HL-60 (cell line): ENCODE measurements around the gene DLK1.

Experiments used
- DNase-seq, 2 experiments: peaks; one replicate each; pipeline ENCODE4 v3.0.0-alpha.2; 2010 to 2020; ENCODE audit warnings: low read depth in 1 of 2, low spot score in 1 of 2
- H3K27ac ChIP-seq: fragments of 250-450 bp; sonication (Bioruptor Pico); replicated peaks from 2 replicates; pipeline ENCODE4 v1.5.1; 2020; ENCODE audit warnings: mild to moderate bottlenecking, moderate library complexity
- H3K27me3 ChIP-seq: fragments of 250-450 bp; sonication (Bioruptor Pico); 2 replicates; pipeline ENCODE4 v1.5.1; 2021; ENCODE audit warnings: mild to moderate bottlenecking, moderate library complexity; ENCODE audit not compliant: insufficient read depth, poor library complexity, severe bottlenecking
- H3K4me3 ChIP-seq: replicated peaks from 2 replicates; pipeline ENCODE4 v1.5.1; 2011; ENCODE audit warnings: mild to moderate bottlenecking, control low read depth, low read length; ENCODE audit not compliant: insufficient read depth
- GABPA ChIP-seq: IDR thresholded peaks from 2 replicates; pipeline ENCODE4 v1.6.1; 2012; ENCODE audit warnings: low read depth
- POLR2AphosphoS5 ChIP-seq: IDR thresholded peaks from 2 replicates; pipeline ENCODE4 v1.6.1; 2012; ENCODE audit warnings: low read depth
- SPI1 ChIP-seq: IDR thresholded peaks from 2 replicates; pipeline ENCODE4 v1.6.1; 2012; ENCODE audit warnings: low read depth, mild to moderate bottlenecking, borderline replicate concordance
- TF ChIP-seq, protein P1 (sequence below): IDR thresholded peaks from 2 replicates; pipeline ENCODE4 v1.6.1; 2012; ENCODE audit warnings: low read depth; ENCODE audit not compliant: insufficient replicate concordance
- TF ChIP-seq, protein P2 (sequence below): IDR thresholded peaks from one replicate; pipeline ENCODE4 v1.5.1; 2011; ENCODE audit warnings: low read length, control low read depth, inconsistent platforms; ENCODE audit not compliant: insufficient read depth

Gene DLK1

DNA sequence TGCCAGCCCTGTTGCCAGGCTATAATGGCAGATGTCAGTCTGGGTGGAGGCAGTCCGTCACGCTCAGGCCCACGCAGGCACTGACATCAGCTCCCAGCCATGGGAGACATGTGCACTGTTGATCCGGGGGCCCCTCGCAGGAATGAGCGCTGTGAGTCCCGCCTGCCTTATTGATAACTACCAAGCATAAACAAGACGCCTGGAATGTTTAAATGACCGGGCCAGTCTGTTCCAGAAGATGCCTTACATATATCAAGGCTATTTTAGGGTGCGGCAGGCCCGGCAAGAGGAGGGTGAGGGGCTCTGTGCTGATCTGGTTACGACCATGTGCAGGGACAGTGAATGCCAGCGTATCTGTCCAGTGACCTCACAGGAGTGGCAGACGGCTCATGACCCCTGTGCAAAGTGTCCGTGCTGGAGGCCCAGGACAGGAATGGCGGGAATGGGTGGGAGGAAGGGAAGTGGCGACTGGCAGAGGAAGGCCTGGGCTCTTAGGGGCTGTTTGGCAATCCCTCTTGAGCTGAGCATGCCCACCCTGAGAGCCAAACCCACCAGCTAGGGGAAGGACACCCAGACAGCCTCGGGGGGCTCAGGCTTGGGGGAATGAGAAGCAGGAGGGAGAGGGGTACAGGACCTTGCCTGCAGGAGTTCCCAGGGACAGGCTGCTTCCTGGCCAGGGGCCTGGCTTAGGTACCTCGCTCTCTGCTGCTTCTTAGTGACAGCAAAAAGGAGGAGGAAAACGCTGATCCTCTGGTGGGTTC lies 49.3 kb downstream of the DLK1 start:
- no peak for DNase-seq
- Histone ChIP-seq H3K27me3 (no peaks in the 10 kb centered on the region), H3K27ac (no peak overlapping the region), H3K4me3 (no peak overlapping the region)
- TF ChIP-seq, protein P1, sequence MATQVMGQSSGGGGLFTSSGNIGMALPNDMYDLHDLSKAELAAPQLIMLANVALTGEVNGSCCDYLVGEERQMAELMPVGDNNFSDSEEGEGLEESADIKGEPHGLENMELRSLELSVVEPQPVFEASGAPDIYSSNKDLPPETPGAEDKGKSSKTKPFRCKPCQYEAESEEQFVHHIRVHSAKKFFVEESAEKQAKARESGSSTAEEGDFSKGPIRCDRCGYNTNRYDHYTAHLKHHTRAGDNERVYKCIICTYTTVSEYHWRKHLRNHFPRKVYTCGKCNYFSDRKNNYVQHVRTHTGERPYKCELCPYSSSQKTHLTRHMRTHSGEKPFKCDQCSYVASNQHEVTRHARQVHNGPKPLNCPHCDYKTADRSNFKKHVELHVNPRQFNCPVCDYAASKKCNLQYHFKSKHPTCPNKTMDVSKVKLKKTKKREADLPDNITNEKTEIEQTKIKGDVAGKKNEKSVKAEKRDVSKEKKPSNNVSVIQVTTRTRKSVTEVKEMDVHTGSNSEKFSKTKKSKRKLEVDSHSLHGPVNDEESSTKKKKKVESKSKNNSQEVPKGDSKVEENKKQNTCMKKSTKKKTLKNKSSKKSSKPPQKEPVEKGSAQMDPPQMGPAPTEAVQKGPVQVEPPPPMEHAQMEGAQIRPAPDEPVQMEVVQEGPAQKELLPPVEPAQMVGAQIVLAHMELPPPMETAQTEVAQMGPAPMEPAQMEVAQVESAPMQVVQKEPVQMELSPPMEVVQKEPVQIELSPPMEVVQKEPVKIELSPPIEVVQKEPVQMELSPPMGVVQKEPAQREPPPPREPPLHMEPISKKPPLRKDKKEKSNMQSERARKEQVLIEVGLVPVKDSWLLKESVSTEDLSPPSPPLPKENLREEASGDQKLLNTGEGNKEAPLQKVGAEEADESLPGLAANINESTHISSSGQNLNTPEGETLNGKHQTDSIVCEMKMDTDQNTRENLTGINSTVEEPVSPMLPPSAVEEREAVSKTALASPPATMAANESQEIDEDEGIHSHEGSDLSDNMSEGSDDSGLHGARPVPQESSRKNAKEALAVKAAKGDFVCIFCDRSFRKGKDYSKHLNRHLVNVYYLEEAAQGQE, result no peak
- TF ChIP-seq GABPA (no peak), POLR2AphosphoS5 (no peak), SPI1 (no peak)
- TF ChIP-seq, protein P2, sequence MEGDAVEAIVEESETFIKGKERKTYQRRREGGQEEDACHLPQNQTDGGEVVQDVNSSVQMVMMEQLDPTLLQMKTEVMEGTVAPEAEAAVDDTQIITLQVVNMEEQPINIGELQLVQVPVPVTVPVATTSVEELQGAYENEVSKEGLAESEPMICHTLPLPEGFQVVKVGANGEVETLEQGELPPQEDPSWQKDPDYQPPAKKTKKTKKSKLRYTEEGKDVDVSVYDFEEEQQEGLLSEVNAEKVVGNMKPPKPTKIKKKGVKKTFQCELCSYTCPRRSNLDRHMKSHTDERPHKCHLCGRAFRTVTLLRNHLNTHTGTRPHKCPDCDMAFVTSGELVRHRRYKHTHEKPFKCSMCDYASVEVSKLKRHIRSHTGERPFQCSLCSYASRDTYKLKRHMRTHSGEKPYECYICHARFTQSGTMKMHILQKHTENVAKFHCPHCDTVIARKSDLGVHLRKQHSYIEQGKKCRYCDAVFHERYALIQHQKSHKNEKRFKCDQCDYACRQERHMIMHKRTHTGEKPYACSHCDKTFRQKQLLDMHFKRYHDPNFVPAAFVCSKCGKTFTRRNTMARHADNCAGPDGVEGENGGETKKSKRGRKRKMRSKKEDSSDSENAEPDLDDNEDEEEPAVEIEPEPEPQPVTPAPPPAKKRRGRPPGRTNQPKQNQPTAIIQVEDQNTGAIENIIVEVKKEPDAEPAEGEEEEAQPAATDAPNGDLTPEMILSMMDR, result no peak

DNA sequence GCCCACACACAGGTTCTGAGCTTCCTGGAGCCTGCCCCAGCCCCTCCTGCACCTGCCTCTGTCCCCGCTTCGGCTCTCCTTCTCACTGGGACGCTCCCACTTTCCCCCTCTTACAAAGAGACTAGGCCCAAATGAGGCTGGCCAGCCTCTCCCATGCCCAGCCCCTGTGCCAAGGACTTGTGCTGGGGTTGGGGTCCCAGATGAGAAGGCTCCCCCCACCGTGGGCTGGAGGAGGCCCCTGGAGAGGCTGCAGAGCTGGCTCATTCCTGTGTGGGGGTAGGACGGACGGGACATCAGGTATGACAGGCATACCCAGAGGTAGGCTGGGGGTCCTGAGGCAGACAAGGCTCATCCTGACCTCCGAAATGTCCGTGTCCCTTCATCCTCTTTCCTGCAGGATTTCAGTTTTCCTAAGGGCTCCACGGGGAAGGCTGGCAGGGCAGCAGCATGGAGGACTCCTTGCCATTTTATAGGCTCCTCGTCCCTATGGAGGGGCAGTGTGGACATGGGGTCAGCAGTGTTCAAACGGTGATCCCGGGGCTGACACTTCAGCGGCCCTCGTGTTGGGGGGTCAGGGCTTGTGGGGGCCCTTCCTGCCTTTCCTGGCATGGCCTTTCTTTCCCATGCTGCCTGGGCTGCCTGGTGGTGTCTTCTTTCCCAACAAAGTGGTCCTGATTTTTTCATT lies 50.1 kb downstream of the DLK1 start:
- no peak for DNase-seq
- no peak overlapping the region for H3K27ac ChIP-seq
- no peak for TF ChIP-seq POLR2AphosphoS5
- TF ChIP-seq, protein P2, result no peak
- TF ChIP-seq SPI1, result no peak
- no peak for TF ChIP-seq GABPA
- TF ChIP-seq, protein P1, result no peak
- no peak overlapping the region for H3K4me3 ChIP-seq
- no peaks in the 10 kb centered on the region for H3K27me3 ChIP-seq

DNA sequence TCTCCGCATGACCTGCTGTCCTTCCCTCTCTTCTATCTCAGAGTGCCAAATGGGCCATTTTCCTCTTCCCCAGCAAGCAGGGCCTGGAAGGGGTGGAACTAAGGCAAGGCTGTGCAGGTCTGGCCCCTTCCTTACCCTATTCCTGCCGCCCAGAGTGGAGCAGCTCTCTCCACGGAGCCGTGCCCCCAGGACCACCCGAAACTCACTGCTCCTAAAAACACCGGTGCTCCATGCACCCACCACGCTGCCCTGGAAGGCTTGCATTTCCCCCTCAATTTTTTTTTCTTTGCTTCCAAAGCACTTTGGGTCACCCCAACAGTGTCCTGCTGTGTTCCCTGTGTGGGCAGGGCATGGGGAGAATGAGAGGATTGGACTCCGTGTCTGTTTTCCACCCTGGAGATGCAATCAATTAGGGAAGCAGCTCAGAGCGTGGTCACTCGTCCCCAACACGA lies 50.7 kb downstream of the DLK1 start:
- no peak for DNase-seq
- Histone ChIP-seq H3K27me3 (no peaks in the 10 kb centered on the region), H3K27ac (no peak overlapping the region), H3K4me3 (no peak overlapping the region)
- TF ChIP-seq, protein P1, result no peak
- TF ChIP-seq, protein P2, result no peak
- TF ChIP-seq POLR2AphosphoS5 (no peak), GABPA (no peak), SPI1 (no peak)
